ENCODE results near the gene ATRIP. TPM values are rescaled to one million over a fixed set of nuclear protein-coding genes. Genes with fewer than 3 reads are reported as not detected.

Gene ATRIP
- total and polyA plus RNA-seq, 2 of the 4 experiments (the other 2 are of a cell fraction), result 6.8 to 10.8 TPM

- H4K91ac ChIP-seq (ENCODE audit: insufficient read depth, low read depth, low read length), result no peak overlapping the region
- H4K8ac ChIP-seq (ENCODE audit: low read depth in 2 of 2, low read length in 2 of 2), result 0 out of 4 replicates have a peak overlapping the region, but pooled peaks of 1 of the 2 experiments have one; percentile 10
- H3K4me1 ChIP-seq (ENCODE audit: control insufficient read depth, insufficient read depth, low read length), result peaks cover 29% of the 10 kb centered on the region
- no peaks in the 10 kb centered on the region for H3K27me3 ChIP-seq (ENCODE audit: control insufficient read depth, insufficient read depth, low read length)
- DNase-seq (no peak), ATAC-seq (ENCODE audit: low read depth) (no peak)
- H2BK120ac ChIP-seq (ENCODE audit: low read depth, low read length), result no peak overlapping the region
- no peak overlapping the region for H2BK15ac ChIP-seq (ENCODE audit: low read depth, low read length)
- peak overlapping the region; percentile 16; the same call in 1 of the 2 replicates for H3K4ac ChIP-seq (ENCODE audit: low read depth, low read length)
- in situ Hi-C loops (cut with MboI; ENCODE audit: low sequenced_read_pairs), result no loop called here
- H2BK5ac ChIP-seq (ENCODE audit: low read depth, low read length, poor library complexity, severe bottlenecking), result no peak overlapping the region
- no TSS peak for BruUV-seq (replicated peaks)
- no peak overlapping the region for H2BK20ac ChIP-seq (ENCODE audit: low read depth, low read length)
- WGBS, 2 experiments (ENCODE audit: extremely low coverage in 2 of 2, insufficient read length in 1 of 2), result no CpG with 5 or more reads among the region's 9 CpGs
- H4K20me1 ChIP-seq (ENCODE audit: insufficient read depth, low read length), result peaks cover 30% of the 10 kb centered on the region
- no peak overlapping the region for H3K4me3 ChIP-seq (ENCODE audit: insufficient read depth, low read depth, low read length)
- no peak overlapping the region; the same call in 1 of the 2 replicates for H3K4me2 ChIP-seq (ENCODE audit: low read depth, low read length)
- no peak for TF ChIP-seq CEBPB (IDR thresholded peaks at IDR 0.05; ENCODE audit: low read depth, low read length)
- TF ChIP-seq RAD21 (IDR thresholded peaks at IDR 0.05; ENCODE audit: low read length), result no peak
- TF ChIP-seq CHD1 (IDR thresholded peaks at IDR 0.05; ENCODE audit: low read depth, low read length), result no peak
- peaks cover 16% of the 10 kb centered on the region for H3K9me1 ChIP-seq (ENCODE audit: insufficient read depth, low read length)
- H3K56ac ChIP-seq (ENCODE audit: extremely low read depth, insufficient read depth, low read length), result no peak overlapping the region
- peak overlapping the region; percentile 64; the same call in 1 of the 2 replicates for H3K23ac ChIP-seq (ENCODE audit: low read depth, low read length)
- POLR2A ChIA-PET (ENCODE audit: unreplicated experiment), result no interaction called here
- peak overlapping the region; percentile 64 for H2AFZ ChIP-seq (replicated peaks; ENCODE audit: low read length, poor library complexity)
- intact Hi-C loops (cut with micrococcal nuclease), result no loop called here
- dilution Hi-C loops (cut with HindIII; ENCODE audit: low sequenced_read_pairs, unreplicated experiment), result no loop called here
- no peak overlapping the region for H4K5ac ChIP-seq (ENCODE audit: low read depth, low read length)
- H2AK5ac ChIP-seq (ENCODE audit: low read depth, low read length), result peak overlapping the region; percentile 64; the same call in 1 of the 2 replicates
- H3K14ac ChIP-seq (replicated peaks; ENCODE audit: low read depth, low read length), result 0 out of 2 replicates have a peak overlapping the region, but pooled peaks have one; percentile 5
- CTCF ChIA-PET, result no interaction called here
- H3K9me3 ChIP-seq (ENCODE audit: control insufficient read depth, insufficient read depth, low read length), result no peaks in the 10 kb centered on the region
- H3K79me1 ChIP-seq (ENCODE audit: low read depth in 1 of 2, low read length in 2 of 2), result peaks cover 25 to 54% of the 10 kb centered on the region in 2 experiments; a peak in 3 of 4 replicates
- no peak overlapping the region for H3K27ac ChIP-seq (ENCODE audit: insufficient read depth, low read length)
- H3K18ac ChIP-seq (ENCODE audit: low read depth, low read length), result no peak overlapping the region
- H3K36me3 ChIP-seq (ENCODE audit: control insufficient read depth, insufficient read depth, low read length), result peaks cover 11% of the 10 kb centered on the region
- H2AK9ac ChIP-seq (replicated peaks; ENCODE audit: low read depth, low read length, poor library complexity), result peak overlapping the region; percentile 61
- H3K9ac ChIP-seq (ENCODE audit: low read depth, low read length), result no peak overlapping the region
Observed at GRCh38 chr3:48427630-48427962, 18.9 kb upstream of the ATRIP start.

Data from IMR-90 (cell line).